ENCODE results near the gene TFE3.

Gene TFE3

DNA sequence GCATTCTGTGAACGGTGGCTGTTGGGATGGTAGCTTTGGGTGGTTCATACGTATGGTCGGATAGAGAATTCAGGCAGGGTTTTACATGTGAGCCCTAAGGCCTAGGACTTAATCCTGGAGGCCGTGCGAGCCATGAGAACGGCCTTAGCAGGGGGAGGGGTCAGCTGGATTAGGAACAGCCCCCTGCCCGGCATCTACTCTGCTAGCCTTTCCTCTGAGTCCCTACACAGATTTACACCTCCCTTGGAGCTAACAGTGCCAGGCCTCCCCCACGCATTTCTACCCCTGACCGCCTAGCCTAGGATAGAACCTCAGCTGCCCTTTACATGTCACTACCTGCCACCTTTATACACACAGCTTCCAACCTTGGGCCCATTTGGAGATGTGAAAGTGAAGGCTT is 23.5 kb upstream of the TFE3 start:
- no peak overlapping the region for H3K4me3 ChIP-seq (ENCODE audit: low read depth, low read length)
- TF ChIP-seq, protein P1, sequence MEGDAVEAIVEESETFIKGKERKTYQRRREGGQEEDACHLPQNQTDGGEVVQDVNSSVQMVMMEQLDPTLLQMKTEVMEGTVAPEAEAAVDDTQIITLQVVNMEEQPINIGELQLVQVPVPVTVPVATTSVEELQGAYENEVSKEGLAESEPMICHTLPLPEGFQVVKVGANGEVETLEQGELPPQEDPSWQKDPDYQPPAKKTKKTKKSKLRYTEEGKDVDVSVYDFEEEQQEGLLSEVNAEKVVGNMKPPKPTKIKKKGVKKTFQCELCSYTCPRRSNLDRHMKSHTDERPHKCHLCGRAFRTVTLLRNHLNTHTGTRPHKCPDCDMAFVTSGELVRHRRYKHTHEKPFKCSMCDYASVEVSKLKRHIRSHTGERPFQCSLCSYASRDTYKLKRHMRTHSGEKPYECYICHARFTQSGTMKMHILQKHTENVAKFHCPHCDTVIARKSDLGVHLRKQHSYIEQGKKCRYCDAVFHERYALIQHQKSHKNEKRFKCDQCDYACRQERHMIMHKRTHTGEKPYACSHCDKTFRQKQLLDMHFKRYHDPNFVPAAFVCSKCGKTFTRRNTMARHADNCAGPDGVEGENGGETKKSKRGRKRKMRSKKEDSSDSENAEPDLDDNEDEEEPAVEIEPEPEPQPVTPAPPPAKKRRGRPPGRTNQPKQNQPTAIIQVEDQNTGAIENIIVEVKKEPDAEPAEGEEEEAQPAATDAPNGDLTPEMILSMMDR (IDR thresholded peaks at IDR 0.05; ENCODE audit: borderline replicate concordance, insufficient read depth, low read depth, low read length) = no peak

GRCh38 chrX:49066278-49066677 is 23.1 kb upstream of the TFE3 start:
- H3K4me3 ChIP-seq (ENCODE audit: low read depth, low read length) = no peak overlapping the region
- TF ChIP-seq, protein P1 (IDR thresholded peaks at IDR 0.05; ENCODE audit: borderline replicate concordance, insufficient read depth, low read depth, low read length) = no peak

DNA sequence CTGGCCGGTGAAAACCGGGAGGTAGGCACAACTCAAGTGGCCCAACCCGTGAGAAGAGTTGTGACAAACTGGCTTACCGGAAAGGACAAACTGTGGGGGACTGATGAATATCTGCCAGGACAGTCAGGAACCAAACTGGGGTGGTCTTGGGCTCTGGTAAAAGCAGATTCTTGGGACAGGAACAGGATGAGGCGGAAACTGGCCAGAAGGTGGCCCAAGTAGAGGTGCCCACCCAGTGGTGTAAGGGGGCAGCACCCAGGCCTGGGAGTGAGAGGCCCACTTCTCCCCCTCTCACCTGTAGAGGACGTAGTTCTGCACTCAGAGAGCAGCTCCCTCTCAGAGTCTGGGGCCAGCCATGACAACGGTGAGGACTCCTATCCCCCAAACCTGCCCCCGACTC is 21.6 kb upstream of the TFE3 start:
- TF ChIP-seq, protein P1 (IDR thresholded peaks at IDR 0.05; ENCODE audit: borderline replicate concordance, insufficient read depth, low read depth, low read length) = no peak
- no peak overlapping the region for H3K4me3 ChIP-seq (ENCODE audit: low read depth, low read length)

- H3K4me3 ChIP-seq (ENCODE audit: low read depth, low read length) = no peak overlapping the region
- TF ChIP-seq, protein P1 (IDR thresholded peaks at IDR 0.05; ENCODE audit: borderline replicate concordance, insufficient read depth, low read depth, low read length) = no peak
Measured at GRCh38 chrX:49064303-49064702, 21.1 kb upstream of the TFE3 start.

DNA sequence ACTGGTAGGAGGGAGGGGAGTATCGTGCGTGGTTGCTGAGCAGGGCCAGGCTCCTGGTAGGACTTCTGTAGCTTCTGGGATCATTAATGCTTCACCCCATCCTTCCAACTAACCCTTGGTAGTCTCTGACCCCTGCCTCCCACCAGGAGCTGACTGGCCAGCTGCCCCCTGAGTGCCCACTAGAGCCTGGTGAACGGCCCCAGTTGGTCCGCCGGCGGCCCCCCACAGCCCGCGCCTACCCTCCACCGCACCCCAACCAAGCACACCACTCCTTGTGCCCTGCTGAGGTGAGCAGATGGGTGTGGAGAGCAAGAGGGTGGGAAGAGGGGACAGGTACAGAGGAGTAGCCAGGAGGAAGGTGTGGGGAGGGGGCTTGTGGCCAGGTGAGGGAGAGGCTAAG is 20.6 kb upstream of the TFE3 start:
- no peak overlapping the region for H3K4me3 ChIP-seq (ENCODE audit: low read depth, low read length)
- TF ChIP-seq, protein P1 (IDR thresholded peaks at IDR 0.05; ENCODE audit: borderline replicate concordance, insufficient read depth, low read depth, low read length) = no peak

- TF ChIP-seq, protein P1 (IDR thresholded peaks at IDR 0.05; ENCODE audit: borderline replicate concordance, insufficient read depth, low read depth, low read length) = no peak
- no peak overlapping the region for H3K4me3 ChIP-seq (ENCODE audit: low read depth, low read length)
Measured at GRCh38 chrX:49061916-49062315, 18.8 kb upstream of the TFE3 start.

- H3K4me3 ChIP-seq (ENCODE audit: low read depth, low read length) = no peak overlapping the region
Measured at GRCh38 chrX:49061490-49061889, 18.3 kb upstream of the TFE3 start.

More at GRCh38 chrX:49061490-49061889, 18.3 kb upstream of the TFE3 start:
- TF ChIP-seq, protein P1 (IDR thresholded peaks at IDR 0.05; ENCODE audit: borderline replicate concordance, insufficient read depth, low read depth, low read length) = no peak
